Astrocyte (in vitro differentiated cells and primary cell): Measurements from ENCODE around the gene CCDC60. TPM values are rescaled to one million over a fixed set of nuclear protein-coding genes. Genes with fewer than 3 reads are reported as not detected.

Experiments used
- DNase-seq: peaks from one replicate; pipeline ENCODE4 v3.0.0-alpha.2; 2010; ENCODE audit warnings: low read depth
- FAIRE-seq: peaks from 2 replicates; lab custom pipeline; 2011; peaks lifted over from hg19 to GRCh38; lab: Jason Lieb, UNC
- H2AFZ ChIP-seq: 2 replicates; pipeline ENCODE4 v1.6.0; 2012; ENCODE audit warnings: low read depth, low read length, inconsistent platforms
- H3K27ac ChIP-seq: 2 replicates; pipeline ENCODE4 v1.5.1; 2011; ENCODE audit warnings: low read depth, low read length, inconsistent platforms
- H3K27me3 ChIP-seq: 2 replicates; pipeline ENCODE4 v1.6.0; 2011; ENCODE audit warnings: low read length, inconsistent platforms; ENCODE audit not compliant: insufficient read depth
- H3K36me3 ChIP-seq: 2 replicates; pipeline ENCODE4 v1.5.1; 2011; ENCODE audit warnings: low read length, inconsistent platforms; ENCODE audit not compliant: insufficient read depth
- H3K4me1 ChIP-seq: 2 replicates; pipeline ENCODE4 v1.5.1; 2011; ENCODE audit warnings: low read length, inconsistent platforms; ENCODE audit not compliant: insufficient read depth
- H3K4me2 ChIP-seq: 2 replicates; pipeline ENCODE4 v1.6.0; 2012; ENCODE audit warnings: low read length, inconsistent platforms
- H3K4me3 ChIP-seq: 2 replicates; pipeline ENCODE4 v1.5.1; 2011; ENCODE audit warnings: low read depth, mild to moderate bottlenecking, low read length, inconsistent platforms; ENCODE audit not compliant: insufficient read depth
- H3K79me2 ChIP-seq: 2 replicates; pipeline ENCODE4 v1.6.0; 2012; ENCODE audit warnings: mild to moderate bottlenecking, low read length, inconsistent platforms; ENCODE audit not compliant: insufficient read depth
- H3K9ac ChIP-seq: 2 replicates; pipeline ENCODE4 v1.6.0; 2012; ENCODE audit warnings: mild to moderate bottlenecking, low read length, inconsistent platforms
- H3K9me3 ChIP-seq: 2 replicates; pipeline ENCODE4 v1.5.1; 2012; ENCODE audit warnings: low read depth, mild to moderate bottlenecking, low read length, inconsistent platforms; ENCODE audit not compliant: insufficient read depth
- H4K20me1 ChIP-seq: 2 replicates; pipeline ENCODE4 v1.6.0; 2012; ENCODE audit warnings: low read length, inconsistent platforms; ENCODE audit not compliant: insufficient read depth
- H3K27ac Mint-ChIP-seq: one replicate; pipeline ENCODE4 v1.8.0; 2021; ENCODE audit warnings: mild to moderate bottlenecking, mixed read lengths; ENCODE audit not compliant: unreplicated experiment
- H3K27me3 Mint-ChIP-seq: one replicate; pipeline ENCODE4 v1.8.0; 2021; ENCODE audit warnings: low read depth, mixed read lengths; ENCODE audit not compliant: unreplicated experiment
- H3K36me3 Mint-ChIP-seq: one replicate; pipeline ENCODE4 v1.8.0; 2021; ENCODE audit warnings: low read depth, mixed read lengths; ENCODE audit not compliant: unreplicated experiment
- H3K4me1 Mint-ChIP-seq: one replicate; pipeline ENCODE4 v1.8.0; 2021; ENCODE audit warnings: low read depth, mixed read lengths; ENCODE audit not compliant: unreplicated experiment
- H3K4me3 Mint-ChIP-seq: one replicate; pipeline ENCODE4 v1.8.0; 2021; ENCODE audit warnings: mild to moderate bottlenecking, moderate library complexity, mixed read lengths; ENCODE audit not compliant: unreplicated experiment
- H3K9me3 Mint-ChIP-seq: one replicate; pipeline ENCODE4 v1.8.0; 2021; ENCODE audit warnings: mild to moderate bottlenecking, mixed read lengths; ENCODE audit not compliant: unreplicated experiment
- EZH2 ChIP-seq: IDR thresholded peaks from 2 replicates; pipeline ENCODE4 v1.6.1; 2012; ENCODE audit warnings: mild to moderate bottlenecking, low read length, inconsistent platforms; ENCODE audit not compliant: insufficient read depth
- total RNA-seq: library from RNA; stranded (reverse); gene quantifications from 2 replicates; pipeline ENCODE4 v1.2.1, GENCODE V29; 2021
- TF ChIP-seq, protein P1 (sequence below): IDR thresholded peaks from 2 replicates; pipeline ENCODE4 v1.5.1; 2011; ENCODE audit warnings: low read depth, mild to moderate bottlenecking, inconsistent platforms, low read length, moderate library complexity; ENCODE audit not compliant: insufficient read depth

Gene CCDC60
- total RNA-seq, 1 donor from 2014 or later, result 1.7 TPM

DNA sequence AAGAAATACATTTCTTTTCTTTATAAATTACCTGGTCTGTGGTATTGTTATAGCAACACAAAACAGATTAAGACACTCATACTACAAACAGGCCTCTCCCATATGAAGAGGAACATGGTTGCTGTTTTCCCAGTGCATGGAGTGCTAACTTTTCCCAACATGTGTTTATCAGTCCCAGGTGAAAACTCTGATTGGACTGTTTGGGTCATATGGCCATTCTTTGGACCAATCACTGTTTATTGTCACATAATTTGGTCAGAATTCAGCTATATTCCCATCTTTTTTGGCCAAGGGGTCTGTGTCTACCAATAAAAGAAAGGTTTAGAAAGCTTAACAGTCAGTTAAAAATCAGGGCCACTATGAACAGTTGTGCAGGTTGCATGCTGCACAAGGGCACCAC is 35.4 kb upstream of the CCDC60 start:
- Histone ChIP-seq H3K79me2 (no peaks in the 10 kb centered on the region), H3K9me3 (peaks cover 11% of the 10 kb centered on the region), H2AFZ (no peak overlapping the region), H3K9ac (no peak overlapping the region), H4K20me1 (no peaks in the 10 kb centered on the region), H3K27ac (no peak overlapping the region), H3K36me3 (no peaks in the 10 kb centered on the region), H3K4me2 (no peak overlapping the region), H3K4me3 (no peak overlapping the region), H3K27me3 (no peaks in the 10 kb centered on the region), H3K4me1 (no peaks in the 10 kb centered on the region)
- H3K27me3 Mint-ChIP-seq, result peaks cover 16% of the 10 kb centered on the region
- no peaks in the 10 kb centered on the region for H3K4me1 Mint-ChIP-seq
- H3K4me3 Mint-ChIP-seq, result no peak overlapping the region
- FAIRE-seq (no peak), DNase-seq (no peak)
- H3K36me3 Mint-ChIP-seq, result no peaks in the 10 kb centered on the region
- no peak overlapping the region for H3K27ac Mint-ChIP-seq
- no peaks in the 10 kb centered on the region for H3K9me3 Mint-ChIP-seq
- TF ChIP-seq EZH2, result no peak
- TF ChIP-seq, protein P1, sequence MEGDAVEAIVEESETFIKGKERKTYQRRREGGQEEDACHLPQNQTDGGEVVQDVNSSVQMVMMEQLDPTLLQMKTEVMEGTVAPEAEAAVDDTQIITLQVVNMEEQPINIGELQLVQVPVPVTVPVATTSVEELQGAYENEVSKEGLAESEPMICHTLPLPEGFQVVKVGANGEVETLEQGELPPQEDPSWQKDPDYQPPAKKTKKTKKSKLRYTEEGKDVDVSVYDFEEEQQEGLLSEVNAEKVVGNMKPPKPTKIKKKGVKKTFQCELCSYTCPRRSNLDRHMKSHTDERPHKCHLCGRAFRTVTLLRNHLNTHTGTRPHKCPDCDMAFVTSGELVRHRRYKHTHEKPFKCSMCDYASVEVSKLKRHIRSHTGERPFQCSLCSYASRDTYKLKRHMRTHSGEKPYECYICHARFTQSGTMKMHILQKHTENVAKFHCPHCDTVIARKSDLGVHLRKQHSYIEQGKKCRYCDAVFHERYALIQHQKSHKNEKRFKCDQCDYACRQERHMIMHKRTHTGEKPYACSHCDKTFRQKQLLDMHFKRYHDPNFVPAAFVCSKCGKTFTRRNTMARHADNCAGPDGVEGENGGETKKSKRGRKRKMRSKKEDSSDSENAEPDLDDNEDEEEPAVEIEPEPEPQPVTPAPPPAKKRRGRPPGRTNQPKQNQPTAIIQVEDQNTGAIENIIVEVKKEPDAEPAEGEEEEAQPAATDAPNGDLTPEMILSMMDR, result no peak

DNA sequence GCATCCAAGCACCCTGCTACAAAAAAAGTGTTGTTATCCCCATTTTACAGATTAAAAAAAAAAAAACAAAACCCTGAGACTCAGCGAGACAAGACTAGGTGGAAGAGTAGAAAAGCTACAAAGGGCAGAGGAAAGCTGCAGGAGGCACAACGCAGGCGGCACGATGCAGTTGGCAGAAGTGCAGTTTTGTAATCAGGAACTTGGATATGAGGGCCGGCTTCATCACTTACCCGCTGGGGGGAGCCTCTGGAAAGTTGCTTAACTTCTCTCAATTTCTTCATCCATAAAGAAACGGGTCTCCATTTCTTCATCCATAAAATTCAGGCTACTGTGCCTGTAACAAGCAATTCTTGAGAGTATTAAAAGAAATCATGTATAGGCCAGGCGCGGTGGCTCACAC is 33.1 kb upstream of the CCDC60 start:
- Histone ChIP-seq H3K79me2 (no peaks in the 10 kb centered on the region), H3K27me3 (no peaks in the 10 kb centered on the region), H4K20me1 (no peaks in the 10 kb centered on the region), H2AFZ (no peak overlapping the region), H3K4me2 (no peak overlapping the region), H3K36me3 (no peaks in the 10 kb centered on the region), H3K27ac (no peak overlapping the region), H3K4me3 (no peak overlapping the region), H3K4me1 (no peaks in the 10 kb centered on the region), H3K9me3 (peaks cover 11% of the 10 kb centered on the region), H3K9ac (no peak overlapping the region)
- DNase-seq (no peak), FAIRE-seq (no peak)
- TF ChIP-seq, protein P1, result no peak
- no peak for TF ChIP-seq EZH2
- no peaks in the 10 kb centered on the region for H3K4me1 Mint-ChIP-seq
- H3K9me3 Mint-ChIP-seq, result no peaks in the 10 kb centered on the region
- no peak overlapping the region for H3K4me3 Mint-ChIP-seq
- peaks cover 7% of the 10 kb centered on the region for H3K27me3 Mint-ChIP-seq
- H3K27ac Mint-ChIP-seq, result no peak overlapping the region
- no peaks in the 10 kb centered on the region for H3K36me3 Mint-ChIP-seq

DNA sequence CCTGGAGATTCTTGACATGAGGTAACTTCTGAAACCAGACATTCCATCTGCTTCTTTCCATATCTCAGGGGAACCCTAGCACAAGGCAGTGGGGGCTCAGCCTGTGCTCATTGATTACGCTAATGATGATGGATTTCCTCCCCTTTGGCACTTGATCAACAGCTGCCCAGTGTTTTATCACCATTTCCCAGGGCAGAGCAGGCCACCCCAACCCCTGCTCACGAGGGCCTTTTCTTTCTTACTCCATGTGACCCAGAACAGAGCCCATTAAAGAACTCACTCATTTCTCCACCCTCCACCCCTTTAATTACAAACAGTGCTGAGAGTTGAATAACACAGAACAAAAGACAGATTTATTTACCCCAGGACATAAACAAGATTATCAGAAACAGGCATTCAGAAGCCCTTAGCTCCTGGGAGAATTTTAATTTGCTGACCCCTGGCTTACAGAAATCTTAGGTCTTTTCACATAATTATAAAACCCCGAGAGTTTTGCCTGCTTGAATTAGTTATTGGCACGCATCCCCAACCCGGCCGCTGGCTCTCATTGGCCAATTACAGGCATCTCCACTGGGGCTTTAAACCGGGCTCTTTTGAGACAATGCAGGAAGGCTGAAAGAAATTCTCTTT is 32.0 kb upstream of the CCDC60 start:
- H3K4me2 ChIP-seq, result no peak overlapping the region
- H3K4me1 ChIP-seq, result no peaks in the 10 kb centered on the region
- no peak overlapping the region for H3K27ac ChIP-seq
- Mint-ChIP-seq H3K4me3 (no peak overlapping the region), H3K9me3 (no peaks in the 10 kb centered on the region), H3K27ac (no peak overlapping the region), H3K36me3 (no peaks in the 10 kb centered on the region), H3K4me1 (no peaks in the 10 kb centered on the region), H3K27me3 (peaks cover 7% of the 10 kb centered on the region)
- TF ChIP-seq EZH2, result no peak
- TF ChIP-seq, protein P1, result no peak
- no peaks in the 10 kb centered on the region for H3K79me2 ChIP-seq
- FAIRE-seq, result no peak
- H3K4me3 ChIP-seq, result no peak overlapping the region
- no peak overlapping the region for H2AFZ ChIP-seq
- no peaks in the 10 kb centered on the region for H3K36me3 ChIP-seq
- H3K9ac ChIP-seq, result no peak overlapping the region
- peaks cover 11% of the 10 kb centered on the region for H3K9me3 ChIP-seq
- DNase-seq, result no peak
- H4K20me1 ChIP-seq, result no peaks in the 10 kb centered on the region
- H3K27me3 ChIP-seq, result no peaks in the 10 kb centered on the region
